H1 (cell line): Measurements from ENCODE around the gene FAM114A2. TPM values are rescaled to one million over a fixed set of nuclear protein-coding genes. Genes with fewer than 3 reads are reported as not detected.
A peak's percentile ranks its signal among the peaks of the same experiment; 100 is the strongest.

Experiments used
- ATF2 ChIP-seq: IDR thresholded peaks from 2 replicates; pipeline ENCODE4 v1.6.1; 2012; ENCODE audit warnings: low read length, inconsistent platforms
- CHD7 ChIP-seq: fragments of 300-600 bp; sonication (generic); IDR thresholded peaks from 2 replicates; pipeline ENCODE4 v1.7.1; 2012; ENCODE audit warnings: low read length, moderate library complexity, mild to moderate bottlenecking, inconsistent platforms; ENCODE audit not compliant: insufficient replicate concordance
- E2F6 ChIP-seq: IDR thresholded peaks from 2 replicates; pipeline ENCODE4 v1.6.1; 2012; ENCODE audit warnings: inconsistent platforms
- NRF1 ChIP-seq: IDR thresholded peaks from 2 replicates; pipeline ENCODE4 v1.6.1; 2011; ENCODE audit warnings: mild to moderate bottlenecking, low read depth, low read length, improper control_type of control experiment
- TAF1 ChIP-seq: IDR thresholded peaks from 2 replicates; pipeline ENCODE4 v1.6.1; 2011; ENCODE audit warnings: mild to moderate bottlenecking, low read depth, low read length
- TCF12 ChIP-seq: IDR thresholded peaks from 2 replicates; pipeline ENCODE4 v1.6.1; 2011; ENCODE audit warnings: low read depth, mild to moderate bottlenecking, low read length
- YY1 ChIP-seq: IDR thresholded peaks from 2 replicates; pipeline ENCODE4 v1.6.1; 2011; ENCODE audit warnings: low read depth, mild to moderate bottlenecking, low read length
- polyA plus RNA-seq, 7 experiments: library from polyadenylated mRNA; depleted of rRNA in 3 of 7; stranded (reverse) in 5 of 7; unstranded in 2 of 7; fragments of >200 nt in 5 of 7; fragments of 200-250 nt in 2 of 7; gene quantifications; 1 replicate in 5 of 7; 2 replicates in 1 of 7; 4 replicates in 1 of 7; pipeline versions ENCODE4 v1.2.1 to v1.2.3, GENCODE V29; 2011 to 2013; ENCODE audit warnings: missing spikeins in 2 of 7, mixed read lengths in 2 of 7
- total RNA-seq: library from RNA; stranded (reverse); fragmentation: NEBNext Ultra II Directional; extraction: Animal tissue kit (Norgen Biotek cat#: 25700); gene quantifications from 2 replicates; pipeline ENCODE4 v1.2.1, GENCODE V29; 2021

Gene FAM114A2
- total and polyA plus RNA-seq, 2 of the 8 experiments (the other 6 are each of a cell fraction or from before 2014, with no cell fraction given): 3.8 to 9.2 TPM

GRCh38 chr5:153959134-153959957, 79.4 kb downstream of the FAM114A2 start (continued):
- TF ChIP-seq CHD7 (no peak), YY1 (peak; percentile 77), TAF1 (0 out of 2 replicates have a peak, but pooled peaks have one; percentile 10), TCF12 (peak; percentile 83; the same call in 1 of the 2 replicates), ATF2 (peak; percentile 84), E2F6 (peak; percentile 43; the same call in 1 of the 2 replicates), NRF1 (no peak)
